ENCODE measurements around the gene CCDC83.

The CCDC83 gene

DNA sequence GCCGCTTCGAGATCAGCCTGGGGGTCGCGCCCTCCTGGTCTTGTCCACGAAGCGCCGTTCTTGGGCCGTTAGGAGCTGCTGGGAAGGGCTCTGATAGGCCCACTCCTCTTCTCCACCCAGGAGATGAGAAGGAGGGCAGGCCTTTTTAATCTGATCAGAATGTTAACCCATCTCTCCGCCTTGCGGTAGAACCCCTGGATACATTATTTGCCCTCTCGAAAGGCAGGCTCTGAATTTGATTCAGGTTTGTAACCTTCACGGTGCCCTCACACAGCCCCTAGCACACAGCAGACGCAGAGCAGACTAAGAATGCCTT, at the start of gene CCDC83:
Gene CCDC83 (plus strand): TSS at position 43 of the 316 bp plus-strand sequence. CDS start 9,741 bp downstream, outside the sequence.
- TF ChIP-seq, protein P1, sequence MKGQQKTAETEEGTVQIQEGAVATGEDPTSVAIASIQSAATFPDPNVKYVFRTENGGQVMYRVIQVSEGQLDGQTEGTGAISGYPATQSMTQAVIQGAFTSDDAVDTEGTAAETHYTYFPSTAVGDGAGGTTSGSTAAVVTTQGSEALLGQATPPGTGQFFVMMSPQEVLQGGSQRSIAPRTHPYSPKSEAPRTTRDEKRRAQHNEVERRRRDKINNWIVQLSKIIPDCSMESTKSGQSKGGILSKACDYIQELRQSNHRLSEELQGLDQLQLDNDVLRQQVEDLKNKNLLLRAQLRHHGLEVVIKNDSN (IDR thresholded peaks at IDR 0.05): no peak
- no peak for TF ChIP-seq FOXM1 (IDR thresholded peaks at IDR 0.05; ENCODE audit: borderline replicate concordance, low read depth)
- TF ChIP-seq, protein P2, sequence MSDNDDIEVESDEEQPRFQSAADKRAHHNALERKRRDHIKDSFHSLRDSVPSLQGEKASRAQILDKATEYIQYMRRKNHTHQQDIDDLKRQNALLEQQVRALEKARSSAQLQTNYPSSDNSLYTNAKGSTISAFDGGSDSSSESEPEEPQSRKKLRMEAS (IDR thresholded peaks at IDR 0.05): no peak
- no peak for TF ChIP-seq NFIC (IDR thresholded peaks at IDR 0.05)
- no peak for TF ChIP-seq EP300 (IDR thresholded peaks at IDR 0.05; ENCODE audit: borderline replicate concordance)
- no peak for TF ChIP-seq RAD21 (IDR thresholded peaks at IDR 0.05; ENCODE audit: low read depth)
- no peak for TF ChIP-seq YY1 (IDR thresholded peaks at IDR 0.05; ENCODE audit: low read depth)
- TF ChIP-seq CEBPB (IDR thresholded peaks at IDR 0.05): no peak
- TF ChIP-seq, protein P3, sequence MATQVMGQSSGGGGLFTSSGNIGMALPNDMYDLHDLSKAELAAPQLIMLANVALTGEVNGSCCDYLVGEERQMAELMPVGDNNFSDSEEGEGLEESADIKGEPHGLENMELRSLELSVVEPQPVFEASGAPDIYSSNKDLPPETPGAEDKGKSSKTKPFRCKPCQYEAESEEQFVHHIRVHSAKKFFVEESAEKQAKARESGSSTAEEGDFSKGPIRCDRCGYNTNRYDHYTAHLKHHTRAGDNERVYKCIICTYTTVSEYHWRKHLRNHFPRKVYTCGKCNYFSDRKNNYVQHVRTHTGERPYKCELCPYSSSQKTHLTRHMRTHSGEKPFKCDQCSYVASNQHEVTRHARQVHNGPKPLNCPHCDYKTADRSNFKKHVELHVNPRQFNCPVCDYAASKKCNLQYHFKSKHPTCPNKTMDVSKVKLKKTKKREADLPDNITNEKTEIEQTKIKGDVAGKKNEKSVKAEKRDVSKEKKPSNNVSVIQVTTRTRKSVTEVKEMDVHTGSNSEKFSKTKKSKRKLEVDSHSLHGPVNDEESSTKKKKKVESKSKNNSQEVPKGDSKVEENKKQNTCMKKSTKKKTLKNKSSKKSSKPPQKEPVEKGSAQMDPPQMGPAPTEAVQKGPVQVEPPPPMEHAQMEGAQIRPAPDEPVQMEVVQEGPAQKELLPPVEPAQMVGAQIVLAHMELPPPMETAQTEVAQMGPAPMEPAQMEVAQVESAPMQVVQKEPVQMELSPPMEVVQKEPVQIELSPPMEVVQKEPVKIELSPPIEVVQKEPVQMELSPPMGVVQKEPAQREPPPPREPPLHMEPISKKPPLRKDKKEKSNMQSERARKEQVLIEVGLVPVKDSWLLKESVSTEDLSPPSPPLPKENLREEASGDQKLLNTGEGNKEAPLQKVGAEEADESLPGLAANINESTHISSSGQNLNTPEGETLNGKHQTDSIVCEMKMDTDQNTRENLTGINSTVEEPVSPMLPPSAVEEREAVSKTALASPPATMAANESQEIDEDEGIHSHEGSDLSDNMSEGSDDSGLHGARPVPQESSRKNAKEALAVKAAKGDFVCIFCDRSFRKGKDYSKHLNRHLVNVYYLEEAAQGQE (IDR thresholded peaks at IDR 0.05; ENCODE audit: low read depth): no peak

DNA sequence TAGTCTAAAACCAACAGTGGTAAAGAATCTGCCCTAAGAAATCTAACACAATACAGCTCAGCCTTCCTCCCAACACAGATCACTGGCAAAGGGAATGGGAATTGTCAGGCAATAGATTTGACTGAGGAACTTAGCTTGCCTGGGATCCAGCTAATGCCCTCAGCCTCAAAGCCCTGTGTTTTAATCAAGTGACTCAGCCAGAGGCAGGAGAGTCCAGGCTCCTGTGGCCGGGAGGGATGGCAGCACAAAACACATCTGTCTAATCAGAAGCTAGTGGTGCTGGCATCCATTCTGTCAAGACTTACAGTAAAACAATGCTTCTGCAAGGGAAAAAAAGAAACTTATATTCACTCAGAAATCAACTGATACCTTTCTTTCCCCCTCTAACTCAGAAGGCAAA, 49.8 kb upstream of the CCDC83 start:
- TF ChIP-seq CREB1 (IDR thresholded peaks at IDR 0.05; ENCODE audit: low read depth) (no peak), EGR1 (IDR thresholded peaks at IDR 0.05) (no peak), YY1 (IDR thresholded peaks at IDR 0.05; ENCODE audit: low read depth) (no peak)
- TF ChIP-seq, protein P3 (IDR thresholded peaks at IDR 0.05; ENCODE audit: low read depth): no peak

DNA sequence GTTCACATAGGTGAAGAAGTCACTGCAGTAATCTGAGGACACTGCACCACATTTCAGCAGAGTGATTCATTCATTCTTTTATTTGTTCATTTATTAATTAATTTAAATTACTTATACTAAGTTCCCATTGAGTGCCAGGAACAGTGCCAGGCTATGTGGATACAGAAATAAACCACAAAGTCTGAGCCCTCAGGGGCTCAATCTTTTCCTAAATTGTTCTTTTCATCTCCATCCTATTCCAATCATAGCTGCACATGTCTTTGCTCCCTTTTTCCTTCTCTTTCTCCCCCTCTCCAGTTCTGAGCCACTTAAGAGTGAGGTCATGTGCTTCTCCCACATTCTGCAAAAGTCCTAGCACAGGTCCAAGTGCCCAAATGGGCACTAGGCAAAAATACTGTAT, 49.2 kb upstream of the CCDC83 start:
- TF ChIP-seq YY1 (IDR thresholded peaks at IDR 0.05; ENCODE audit: low read depth) (no peak), TCF12 (IDR thresholded peaks at IDR 0.05; ENCODE audit: low read depth) (no peak), ZBTB7A (IDR thresholded peaks at IDR 0.05; ENCODE audit: low read depth) (no peak), NFIC (IDR thresholded peaks at IDR 0.05) (no peak), TAF1 (IDR thresholded peaks at IDR 0.05; ENCODE audit: low read depth) (no peak), FOXM1 (IDR thresholded peaks at IDR 0.05; ENCODE audit: borderline replicate concordance, low read depth) (no peak), CEBPB (IDR thresholded peaks at IDR 0.05) (no peak), CREB1 (IDR thresholded peaks at IDR 0.05; ENCODE audit: low read depth) (no peak), EGR1 (IDR thresholded peaks at IDR 0.05) (no peak), RAD21 (IDR thresholded peaks at IDR 0.05; ENCODE audit: low read depth) (no peak), TEAD4 (IDR thresholded peaks at IDR 0.05) (no peak), EP300 (IDR thresholded peaks at IDR 0.05; ENCODE audit: borderline replicate concordance) (no peak)
- TF ChIP-seq, protein P3 (IDR thresholded peaks at IDR 0.05; ENCODE audit: low read depth): no peak
- TF ChIP-seq, protein P1 (IDR thresholded peaks at IDR 0.05): no peak
- TF ChIP-seq, protein P2 (IDR thresholded peaks at IDR 0.05): no peak

DNA sequence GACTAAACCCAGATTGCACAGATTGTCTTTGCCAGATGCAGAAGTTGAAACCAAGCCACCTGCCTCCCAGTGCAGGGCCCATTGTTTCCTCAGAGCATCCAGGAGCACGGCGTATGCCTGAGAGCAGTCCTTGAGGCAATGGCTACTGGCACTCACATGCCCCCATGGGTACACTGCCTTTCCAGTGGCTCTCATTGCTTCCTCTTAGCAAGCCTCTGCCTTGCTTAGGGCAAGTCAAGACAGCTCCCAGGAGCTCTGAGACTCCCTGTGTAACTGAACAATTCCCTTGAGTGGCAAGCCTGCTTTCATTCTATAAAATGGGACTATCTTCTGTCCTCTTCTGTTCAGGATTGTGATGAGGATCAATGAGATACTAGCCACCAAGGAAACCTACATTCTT, 48.3 kb upstream of the CCDC83 start:
- TF ChIP-seq CEBPB (IDR thresholded peaks at IDR 0.05) (no peak), FOXM1 (IDR thresholded peaks at IDR 0.05; ENCODE audit: borderline replicate concordance, low read depth) (no peak), EGR1 (IDR thresholded peaks at IDR 0.05) (no peak), CREB1 (IDR thresholded peaks at IDR 0.05; ENCODE audit: low read depth) (no peak), ZBTB7A (IDR thresholded peaks at IDR 0.05; ENCODE audit: low read depth) (no peak), RAD21 (IDR thresholded peaks at IDR 0.05; ENCODE audit: low read depth) (no peak), TCF12 (IDR thresholded peaks at IDR 0.05; ENCODE audit: low read depth) (no peak)
- TF ChIP-seq, protein P1 (IDR thresholded peaks at IDR 0.05): no peak
- TF ChIP-seq, protein P3 (IDR thresholded peaks at IDR 0.05; ENCODE audit: low read depth): no peak
